ENCODE results near the gene KNDC1.

The KNDC1 gene

DNA sequence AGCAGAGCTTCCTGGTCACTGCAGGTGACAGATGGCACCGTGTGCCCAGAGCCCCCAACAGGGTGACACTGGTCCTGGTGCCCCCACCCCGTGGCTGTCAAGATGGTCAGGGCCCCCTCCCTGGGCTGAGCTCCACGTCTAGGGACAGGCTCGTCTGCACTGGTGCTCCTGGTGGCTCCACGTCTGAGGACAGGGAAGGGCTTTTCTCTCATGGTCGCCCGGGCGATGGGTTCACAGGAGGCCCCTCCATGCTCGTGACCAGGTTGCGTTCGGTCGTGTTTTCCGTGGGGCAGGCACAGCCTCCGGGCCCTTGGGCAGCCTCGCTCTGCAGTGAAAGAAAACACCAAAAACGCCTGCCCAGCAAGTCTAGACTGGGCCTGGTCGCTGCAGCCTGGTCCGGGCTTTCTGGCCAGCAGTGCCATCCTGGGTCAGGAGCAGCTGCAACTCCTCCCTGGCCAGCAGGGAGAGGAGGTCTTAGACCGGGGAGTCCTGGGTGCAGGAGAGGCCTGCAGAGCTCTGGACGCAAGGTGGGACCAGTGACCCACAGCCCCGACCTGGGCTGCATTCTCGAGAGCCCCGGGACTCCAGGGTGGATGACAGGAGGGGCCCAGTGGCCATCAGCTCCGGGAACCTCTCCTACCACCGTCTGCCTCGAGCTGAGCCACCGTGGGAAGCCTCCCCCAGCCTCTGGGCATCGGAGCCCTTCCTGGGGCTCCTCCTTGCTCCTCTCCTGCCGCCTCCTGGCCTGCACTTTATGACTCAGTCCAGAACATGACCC lies 42.1 kb downstream of the KNDC1 start:
- in situ Hi-C loops (cut with MboI; ENCODE audit: low sequenced_read_pairs), result no loop called here

DNA sequence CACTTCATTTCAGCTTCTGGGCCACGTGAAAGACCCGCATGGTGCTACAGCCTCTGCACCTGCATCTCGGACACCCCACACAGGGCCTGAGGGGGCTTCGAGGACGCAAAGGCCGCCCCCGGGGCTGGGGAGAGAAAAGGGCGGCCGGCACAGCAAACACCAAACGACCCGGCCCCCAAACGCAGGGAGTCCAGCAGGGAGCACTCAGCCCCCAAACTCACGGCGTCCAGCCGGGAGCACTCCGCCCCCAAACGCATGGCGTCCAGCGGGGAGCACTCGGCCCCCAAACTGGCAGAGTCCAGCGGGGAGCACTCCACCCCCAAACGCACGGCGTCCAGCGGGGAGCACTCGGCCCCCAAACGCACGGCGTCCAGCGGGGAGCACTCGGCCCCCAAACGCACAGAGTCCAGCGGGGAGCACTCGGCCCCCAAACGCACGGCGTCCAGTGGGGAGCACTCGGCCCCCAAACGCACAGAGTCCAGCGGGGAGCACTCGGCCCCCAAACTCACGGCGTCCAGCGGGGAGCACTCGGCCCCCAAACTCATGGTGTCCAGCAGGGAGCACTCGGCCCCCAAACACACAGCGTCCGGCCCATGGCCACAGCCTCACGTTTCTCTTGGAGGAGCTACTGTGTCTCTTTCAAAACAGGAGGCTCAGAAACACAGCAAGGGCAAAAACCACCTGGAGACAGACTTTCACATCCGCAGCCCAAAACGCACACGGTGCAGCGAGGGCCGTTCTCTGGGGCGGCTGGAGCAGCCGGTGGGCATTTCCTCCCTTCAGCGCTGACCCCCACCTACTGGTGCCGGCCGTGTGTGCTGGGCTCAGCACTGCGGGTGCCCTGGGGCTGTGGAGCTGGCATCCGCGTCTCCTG lies 43.0 kb downstream of the KNDC1 start:
- in situ Hi-C loops (cut with MboI; ENCODE audit: low sequenced_read_pairs), result no loop called here

DNA sequence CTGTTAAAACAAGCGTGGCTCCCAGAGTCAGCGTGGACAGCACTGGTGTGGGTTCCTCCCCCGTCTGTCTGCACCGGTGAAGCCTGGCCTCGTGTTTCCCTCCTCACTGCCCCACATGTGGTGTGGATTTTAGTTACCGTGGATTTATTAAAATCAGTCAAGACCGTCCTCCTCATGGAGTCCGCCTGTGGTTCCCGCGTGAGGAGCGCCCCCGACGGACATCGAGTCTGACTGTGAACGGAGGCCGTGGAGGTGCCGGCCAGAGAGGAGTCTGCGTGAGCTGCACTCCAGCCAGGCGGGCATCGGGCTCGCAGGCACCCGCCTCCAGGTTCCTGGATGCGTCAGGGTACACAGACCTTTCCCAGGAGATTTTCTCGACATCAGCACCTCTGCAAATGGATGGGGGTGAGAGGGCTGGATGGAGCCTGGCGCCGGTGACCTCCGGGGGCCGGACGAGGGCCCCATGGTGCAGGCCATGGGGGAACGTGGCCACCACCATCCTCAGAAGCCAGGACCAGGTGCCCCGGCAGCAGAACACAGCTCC lies 43.7 kb downstream of the KNDC1 start:
- in situ Hi-C loops (cut with MboI; ENCODE audit: low sequenced_read_pairs), result no loop called here

DNA sequence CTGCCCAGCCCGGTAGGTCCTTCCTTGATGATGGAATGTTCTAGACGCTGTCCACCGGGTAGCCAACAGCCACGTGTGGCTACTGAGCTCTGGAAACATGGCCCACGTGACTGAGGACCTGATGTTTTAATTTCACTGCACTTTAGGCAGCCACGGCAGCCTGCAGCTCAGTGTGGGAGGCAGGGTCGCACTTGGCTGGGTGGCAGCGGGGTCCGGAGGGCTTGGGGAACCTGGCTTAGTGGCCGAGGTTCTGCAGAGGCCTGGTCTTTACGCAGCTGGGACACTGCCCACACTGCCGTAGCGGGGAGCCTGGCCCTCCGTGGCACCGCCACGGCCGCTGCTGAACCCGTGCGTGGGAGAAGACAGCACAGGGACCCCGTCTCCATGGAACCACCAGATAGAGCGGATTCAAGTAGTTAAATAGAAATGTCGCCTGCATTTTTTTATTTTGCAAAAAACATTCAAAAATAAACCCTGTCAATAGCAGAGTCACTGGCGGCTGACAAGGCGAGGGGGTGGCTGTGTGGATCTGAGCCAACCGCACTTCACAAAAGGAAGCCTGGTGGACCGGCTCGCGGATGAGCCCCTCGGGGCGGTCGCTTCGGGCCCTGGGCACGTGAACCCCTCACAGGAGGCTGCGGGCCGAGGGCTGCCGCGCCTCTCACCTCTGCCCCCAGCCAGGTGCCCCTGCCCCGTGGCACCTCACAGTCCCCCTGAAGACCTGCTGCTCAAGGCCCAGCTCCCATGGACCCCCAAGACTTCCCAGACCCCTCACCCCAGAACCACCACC lies 44.4 kb downstream of the KNDC1 start:
- in situ Hi-C loops (cut with MboI; ENCODE audit: low sequenced_read_pairs), result no loop called here

DNA sequence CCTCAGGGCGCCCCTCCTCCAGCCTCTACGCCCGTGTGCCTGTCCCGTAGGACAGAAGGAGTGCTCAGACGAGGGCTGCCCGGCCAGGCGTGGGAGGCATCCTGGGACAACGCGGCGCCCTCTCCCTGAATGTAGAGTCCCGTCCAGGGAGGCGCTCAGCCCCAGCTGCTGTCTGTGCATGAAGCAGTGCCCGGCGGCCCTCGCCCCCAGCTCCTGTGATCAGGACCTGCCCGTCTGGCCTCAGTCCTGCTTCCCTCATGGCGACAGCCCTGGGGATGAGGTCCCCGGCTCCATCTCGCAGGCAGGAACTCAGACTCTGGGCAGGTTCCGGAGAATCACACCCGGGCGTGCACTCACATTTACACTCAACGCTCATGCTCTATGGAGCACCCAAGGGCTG lies 45.1 kb downstream of the KNDC1 start:
- in situ Hi-C loops (cut with MboI; ENCODE audit: low sequenced_read_pairs), result no loop called here

DNA sequence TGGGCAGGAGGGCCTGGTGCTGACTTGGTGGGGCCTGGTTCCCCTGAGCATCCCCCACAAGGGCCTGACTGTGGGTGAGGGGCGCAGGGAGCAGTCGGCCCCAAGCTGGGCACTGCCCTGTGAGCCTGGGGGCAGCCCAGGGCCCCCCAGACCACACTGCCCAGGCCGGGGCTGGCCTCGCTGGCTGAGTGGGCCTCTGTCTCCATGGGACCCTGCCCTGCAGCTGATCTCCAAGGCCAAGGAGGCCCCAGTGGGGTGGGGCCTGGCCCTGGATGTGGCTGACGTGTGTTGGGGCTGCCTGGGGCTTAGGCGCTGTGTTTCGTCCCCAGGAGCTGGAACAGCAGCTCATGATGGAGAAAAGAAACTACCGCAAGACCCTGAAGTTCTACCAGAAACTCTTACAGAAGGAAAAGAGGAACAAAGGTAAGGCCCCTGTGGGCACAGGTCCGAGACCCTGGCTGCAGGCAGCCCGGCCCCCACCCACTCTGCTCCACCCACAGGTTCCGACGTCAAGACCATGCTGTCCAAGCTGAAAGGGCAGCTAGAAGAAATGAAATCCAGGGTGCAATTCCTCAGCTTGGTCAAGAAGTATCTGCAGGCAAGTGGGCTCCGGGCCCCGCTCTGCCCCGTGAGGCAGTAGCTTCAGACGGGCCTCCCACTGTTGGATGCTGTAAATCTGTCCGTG lies 46.5 kb downstream of the KNDC1 start:
- in situ Hi-C loops (cut with MboI; ENCODE audit: low sequenced_read_pairs), result no loop called here

DNA sequence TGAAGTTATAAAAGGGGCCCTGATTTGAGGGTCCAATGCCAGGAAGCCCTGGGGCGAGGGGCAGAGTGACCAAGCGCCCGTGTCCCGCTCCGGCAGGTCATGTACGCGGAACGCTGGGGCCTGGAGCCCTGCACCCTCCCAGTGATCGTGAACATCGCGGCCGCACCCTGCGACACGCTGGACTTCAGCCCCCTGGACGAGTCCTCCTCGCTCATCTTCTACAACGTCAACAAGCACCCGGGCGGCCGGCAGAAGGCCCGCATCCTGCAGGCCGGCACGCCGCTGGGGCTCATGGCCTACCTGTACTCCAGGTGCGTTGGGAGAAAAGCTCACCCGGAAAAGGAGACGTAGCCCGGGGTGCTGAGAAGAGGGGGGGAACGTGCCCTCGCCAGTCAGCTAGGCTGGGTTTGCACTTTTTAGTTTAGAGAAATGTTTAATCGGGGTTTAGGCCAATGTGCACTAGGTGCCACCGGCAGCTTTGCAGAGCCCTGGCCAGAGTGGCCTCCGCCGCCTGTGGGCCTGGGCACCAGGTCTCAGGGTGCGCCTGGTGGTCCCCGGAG lies 47.1 kb downstream of the KNDC1 start:
- in situ Hi-C loops (cut with MboI; ENCODE audit: low sequenced_read_pairs), result no loop called here

DNA sequence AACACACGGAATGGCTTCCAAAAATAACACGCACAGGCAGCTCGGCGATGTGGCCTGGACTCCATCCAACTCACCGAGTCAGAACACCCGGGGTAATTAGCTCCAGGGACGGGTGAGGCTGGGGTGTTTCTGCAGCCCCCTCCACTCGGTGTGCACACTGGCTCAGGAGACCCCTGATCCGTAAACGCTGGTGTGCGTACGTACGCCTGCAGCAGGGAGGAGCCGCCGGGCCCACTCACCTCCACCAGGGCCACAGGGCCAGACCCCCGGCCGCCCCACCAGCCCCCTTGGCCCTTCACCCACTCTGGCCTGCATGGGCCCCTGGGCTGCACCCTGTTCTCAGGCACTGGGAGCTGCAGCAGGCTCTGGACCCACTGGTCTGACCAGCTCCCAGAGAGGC lies 47.6 kb downstream of the KNDC1 start:
- in situ Hi-C loops (cut with MboI; ENCODE audit: low sequenced_read_pairs), result no loop called here

DNA sequence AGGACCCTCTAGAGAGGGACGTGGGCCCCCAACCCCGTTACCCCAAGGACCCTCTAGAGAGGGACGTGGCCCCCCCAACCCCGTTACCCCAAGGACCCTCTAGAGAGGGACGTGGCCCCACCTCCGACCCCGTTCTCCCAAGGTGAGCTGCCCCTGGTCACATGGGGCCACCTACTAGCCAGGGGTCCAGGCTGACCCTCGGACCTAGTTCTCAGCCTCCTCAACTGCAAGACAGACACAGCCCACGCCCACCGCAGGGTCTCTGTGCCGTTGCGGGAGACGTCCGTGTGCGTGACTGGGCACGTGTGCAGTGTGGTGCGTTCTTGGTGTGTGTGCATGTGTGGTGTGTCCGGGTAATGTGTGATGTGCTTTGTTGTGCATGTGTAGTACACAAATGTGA lies 48.4 kb downstream of the KNDC1 start:
- in situ Hi-C loops (cut with MboI; ENCODE audit: low sequenced_read_pairs), result no loop called here

DNA sequence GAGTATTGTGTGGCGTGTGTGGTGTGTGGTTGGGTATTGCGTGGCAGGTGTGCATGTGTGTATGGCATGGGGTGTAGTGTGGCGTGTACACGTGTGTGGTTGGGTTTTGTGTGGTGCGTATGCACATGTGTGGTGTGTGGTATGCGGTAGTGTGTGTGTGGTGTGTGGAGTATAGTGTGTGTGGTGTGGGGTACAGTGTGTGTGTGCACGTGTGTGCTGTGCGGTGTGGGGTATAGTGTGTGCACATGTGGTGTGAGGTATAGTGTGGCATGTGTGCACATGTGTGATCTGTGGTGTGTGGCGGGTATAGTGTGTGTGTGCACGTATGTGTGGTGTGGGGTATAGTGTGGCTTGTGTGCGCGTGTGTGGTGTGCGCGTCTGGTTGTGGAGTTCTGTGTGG lies 49.1 kb downstream of the KNDC1 start:
- in situ Hi-C loops (cut with MboI; ENCODE audit: low sequenced_read_pairs), result no loop called here

DNA sequence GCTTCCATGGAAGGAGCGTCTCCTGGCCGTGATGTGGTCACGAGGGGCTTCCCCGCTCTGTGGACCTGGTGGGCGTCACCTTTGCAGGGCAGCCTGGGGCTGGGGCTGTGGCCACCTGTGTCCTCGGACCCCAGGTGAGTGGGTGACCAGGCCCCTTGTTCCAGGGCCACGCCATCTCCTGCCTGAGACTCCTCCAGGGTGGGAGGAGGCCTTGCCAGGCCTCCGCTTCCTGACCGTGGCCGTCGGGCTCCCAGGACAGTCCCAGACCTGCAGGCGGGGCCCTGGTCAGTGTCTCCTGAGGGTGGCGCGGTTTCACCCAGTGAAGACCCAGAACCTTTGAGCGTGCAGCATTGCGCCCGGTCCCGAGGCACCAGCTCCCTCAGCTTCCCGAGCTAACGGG lies 49.6 kb downstream of the KNDC1 start:
- in situ Hi-C loops (cut with MboI; ENCODE audit: low sequenced_read_pairs), result no loop called here

DNA sequence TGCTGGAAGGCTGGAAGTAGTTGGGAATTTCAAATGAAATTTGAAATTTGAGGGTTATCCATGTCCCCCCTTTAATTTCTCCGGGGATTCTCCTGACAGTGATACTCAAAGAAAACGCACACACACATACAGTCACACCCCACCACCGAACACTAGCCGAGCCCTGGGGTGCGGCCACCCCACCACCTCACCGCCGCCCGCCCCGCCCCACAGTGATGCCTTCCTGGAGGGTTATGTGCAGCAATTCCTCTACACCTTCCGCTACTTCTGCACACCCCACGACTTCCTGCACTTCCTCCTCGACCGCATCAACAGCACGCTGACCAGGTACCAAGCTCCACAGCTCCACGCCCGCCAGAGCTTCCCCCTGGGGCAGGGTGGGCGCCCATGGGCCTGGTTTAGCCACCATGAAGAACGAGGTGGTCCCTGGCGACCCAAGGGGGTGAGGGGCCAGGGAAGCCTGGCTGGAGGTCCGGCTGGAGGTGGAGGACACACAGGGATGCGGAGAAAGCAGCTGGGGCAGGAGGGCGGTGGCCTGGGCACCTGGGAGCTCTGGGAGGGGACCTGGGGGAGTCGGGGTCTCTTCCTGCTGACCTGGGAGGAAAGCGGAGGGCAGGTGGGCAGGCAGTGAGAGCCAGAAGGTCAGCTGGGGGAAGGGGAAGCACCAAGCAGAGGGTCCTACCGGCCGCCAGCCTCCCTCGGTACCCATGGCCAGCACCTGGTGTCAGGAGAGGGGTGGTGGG lies 50.5 kb downstream of the KNDC1 start:
- in situ Hi-C loops (cut with MboI; ENCODE audit: low sequenced_read_pairs), result no loop called here

DNA sequence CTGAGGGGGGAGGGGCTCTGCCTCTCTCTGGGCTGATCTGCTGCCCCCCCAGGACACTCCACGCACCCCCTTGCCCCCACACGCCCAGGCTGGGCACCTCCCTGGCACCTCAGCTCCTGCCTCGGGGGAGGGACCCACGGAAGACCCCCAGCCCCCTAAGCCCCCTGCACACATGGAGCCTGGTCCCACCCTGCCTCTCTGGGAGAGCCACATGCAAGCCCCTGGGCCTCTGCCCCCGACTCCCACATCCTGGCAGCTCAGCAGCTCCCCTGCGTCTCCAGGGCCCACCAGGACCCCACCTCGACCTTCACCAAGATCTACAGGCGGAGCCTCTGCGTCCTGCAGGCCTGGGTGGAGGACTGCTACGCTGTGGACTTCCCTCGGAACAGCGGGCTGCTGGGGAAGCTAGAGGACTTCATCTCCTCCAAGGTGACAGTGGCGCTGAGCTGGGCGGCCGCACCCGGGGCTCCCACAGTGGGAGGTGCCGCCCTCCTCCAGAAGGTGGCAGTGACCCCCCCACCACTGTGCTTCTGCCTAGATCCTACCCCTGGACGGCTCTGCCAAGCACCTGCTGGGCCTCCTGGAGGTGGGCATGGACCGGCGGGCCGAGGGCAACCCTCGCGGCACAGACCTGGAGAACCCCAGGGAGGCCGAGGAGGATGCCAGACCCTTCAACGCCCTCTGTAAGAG lies 51.3 kb downstream of the KNDC1 start:
- in situ Hi-C loops (cut with MboI; ENCODE audit: low sequenced_read_pairs), result no loop called here

DNA sequence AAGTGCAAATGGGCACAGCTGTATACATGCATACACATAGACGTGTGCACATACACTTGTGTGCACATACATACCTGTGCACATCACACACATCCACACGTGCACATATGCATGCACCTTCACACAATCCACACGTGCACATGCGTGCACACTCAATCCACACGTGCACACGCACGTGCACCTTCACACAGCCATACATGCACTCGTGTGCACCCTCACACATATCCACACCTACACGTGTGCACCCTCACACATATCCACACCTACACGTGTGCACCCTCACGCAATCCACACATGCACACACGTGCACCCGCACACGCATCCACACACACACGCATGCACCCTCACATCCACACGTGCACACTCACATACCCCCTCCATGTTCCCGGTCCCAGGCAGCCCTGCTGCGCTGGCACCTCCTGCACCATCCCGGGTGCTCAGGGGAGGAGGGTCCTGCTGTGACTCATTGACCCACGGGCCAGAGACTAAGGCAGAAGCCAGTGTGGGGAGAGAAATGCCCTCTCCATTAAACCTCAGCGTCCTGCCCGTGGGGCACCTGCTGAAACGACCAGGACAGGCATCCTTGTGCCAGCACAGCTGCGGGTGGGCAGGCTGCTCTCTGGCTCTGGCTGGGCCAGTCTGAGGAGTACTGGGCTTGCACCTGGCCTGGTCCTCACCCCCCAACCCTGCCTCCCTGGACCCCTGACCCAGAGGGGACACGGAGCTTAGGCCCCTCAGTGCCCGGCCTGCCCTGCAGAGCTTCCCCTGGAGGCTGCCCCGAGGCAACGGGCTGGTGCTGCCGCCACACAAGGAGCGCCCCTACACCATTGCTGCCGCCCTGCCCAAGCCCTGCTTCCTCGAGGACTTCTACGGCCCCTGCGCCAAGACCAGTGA lies 52.2 kb downstream of the KNDC1 start:
- in situ Hi-C loops (cut with MboI; ENCODE audit: low sequenced_read_pairs), result no loop called here

DNA sequence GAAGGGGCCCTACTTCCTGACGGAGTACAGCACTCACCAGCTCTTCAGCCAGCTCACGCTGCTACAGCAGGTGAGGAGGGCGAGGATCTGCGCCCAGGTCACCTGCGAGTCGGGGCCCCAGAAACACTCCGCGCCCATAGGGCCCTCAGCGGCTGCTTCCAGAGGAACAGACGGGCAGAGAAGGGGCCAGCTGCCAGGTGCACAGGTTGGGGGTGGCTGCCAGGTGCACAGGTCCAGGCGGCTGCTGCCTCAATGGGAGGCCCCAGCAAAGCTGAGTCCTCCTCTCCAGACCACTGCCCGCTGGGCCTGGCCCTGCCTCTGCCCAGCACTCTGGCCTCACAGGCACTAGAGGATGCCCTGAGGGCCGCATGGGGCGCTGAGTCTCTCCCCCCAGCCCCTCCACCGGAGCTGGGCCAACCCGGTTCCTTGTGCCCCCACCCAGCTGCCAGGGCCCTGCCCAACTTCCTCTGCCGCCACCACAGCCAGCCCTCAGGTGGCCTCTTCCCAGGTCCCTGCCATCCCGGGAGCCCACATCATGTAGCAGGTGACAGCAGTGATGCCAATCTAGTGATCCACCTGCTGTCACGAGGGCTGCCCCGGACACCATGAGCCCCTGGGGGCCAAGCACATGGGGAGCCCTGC lies 53.0 kb downstream of the KNDC1 start:
- in situ Hi-C loops (cut with MboI; ENCODE audit: low sequenced_read_pairs), result no loop called here

DNA sequence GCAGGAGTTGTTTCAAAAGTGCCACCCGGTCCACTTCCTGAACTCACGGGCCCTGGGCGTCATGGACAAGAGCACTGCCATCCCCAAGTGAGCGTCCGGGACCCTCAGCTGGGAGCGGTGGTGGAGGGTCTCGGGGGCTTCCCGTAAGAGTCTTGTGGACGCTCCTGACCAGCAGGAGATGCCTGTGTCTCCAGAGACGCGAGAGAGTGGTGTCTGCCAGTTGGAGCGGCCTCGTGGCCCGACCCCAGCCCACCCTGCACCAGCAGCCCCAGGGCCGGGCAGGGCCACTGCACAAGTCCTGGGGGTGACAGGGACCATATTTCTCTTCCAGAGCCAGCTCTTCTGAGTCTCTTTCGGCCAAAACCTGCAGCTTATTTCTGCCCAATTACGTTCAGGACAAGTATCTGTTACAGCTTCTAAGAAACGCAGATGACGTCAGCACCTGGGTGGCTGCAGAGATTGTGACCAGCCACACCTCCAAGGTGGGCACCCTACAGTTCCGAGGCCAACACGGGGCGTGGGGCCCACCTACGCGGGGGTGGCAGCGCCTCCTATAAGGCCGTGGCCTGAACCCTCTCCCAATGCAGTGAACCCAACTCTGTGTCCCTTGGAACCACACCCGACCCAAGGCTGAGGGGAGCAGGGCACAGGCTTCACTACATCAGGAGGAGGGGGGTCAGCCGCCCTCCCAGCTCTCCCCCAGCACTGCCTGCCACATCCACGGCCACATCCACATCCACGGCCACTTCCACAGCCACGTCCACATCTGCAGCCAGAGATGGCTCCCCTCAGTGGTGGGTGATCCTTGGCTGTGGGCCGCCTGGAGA lies 53.8 kb downstream of the KNDC1 start:
- in situ Hi-C loops (cut with MboI; ENCODE audit: low sequenced_read_pairs), result no loop called here

All from HL-60/S4 treated with retinoic acid at 250 ng/mL for 4 days and 3 days (cell line).